Measurements from ENCODE around the gene ADAMTSL1.
A peak's percentile ranks its signal among the peaks of the same experiment; 100 is the strongest.

The ADAMTSL1 gene

GRCh38 chr9:18893491-18893890 is 419.5 kb downstream of the ADAMTSL1 start:
- H3K27me3 Mint-ChIP-seq: peaks cover 0 to 6% of the 10 kb centered on the region in 2 donors
- ATAC-seq (replicated peaks): no peak

GRCh38 chr9:18896004-18896403 is 422.1 kb downstream of the ADAMTSL1 start:
- no peak overlapping the region for H3K4me3 Mint-ChIP-seq
- no peaks in the 10 kb centered on the region for H3K4me1 Mint-ChIP-seq
- ATAC-seq (replicated peaks) (no peak), DNase-seq (no peak)
- H3K9me3 Mint-ChIP-seq: peaks cover 7 to 14% of the 10 kb centered on the region in 2 donors
- H3K27me3 Mint-ChIP-seq: no peaks in the 10 kb centered on the region
- H3K27ac Mint-ChIP-seq: no peak overlapping the region
- H3K36me3 Mint-ChIP-seq: peaks cover 0 to 3% of the 10 kb centered on the region in 2 donors

More at GRCh38 chr9:18893491-18893890, 419.5 kb downstream of the ADAMTSL1 start:
- Mint-ChIP-seq H3K4me1 (no peaks in the 10 kb centered on the region), H3K36me3 (peaks cover 0 to 3% of the 10 kb centered on the region in 2 donors), H3K9me3 (peaks cover 7 to 14% of the 10 kb centered on the region in 2 donors), H3K4me3 (no peak overlapping the region), H3K27ac (no peak overlapping the region)
- DNase-seq: no peak

DNA sequence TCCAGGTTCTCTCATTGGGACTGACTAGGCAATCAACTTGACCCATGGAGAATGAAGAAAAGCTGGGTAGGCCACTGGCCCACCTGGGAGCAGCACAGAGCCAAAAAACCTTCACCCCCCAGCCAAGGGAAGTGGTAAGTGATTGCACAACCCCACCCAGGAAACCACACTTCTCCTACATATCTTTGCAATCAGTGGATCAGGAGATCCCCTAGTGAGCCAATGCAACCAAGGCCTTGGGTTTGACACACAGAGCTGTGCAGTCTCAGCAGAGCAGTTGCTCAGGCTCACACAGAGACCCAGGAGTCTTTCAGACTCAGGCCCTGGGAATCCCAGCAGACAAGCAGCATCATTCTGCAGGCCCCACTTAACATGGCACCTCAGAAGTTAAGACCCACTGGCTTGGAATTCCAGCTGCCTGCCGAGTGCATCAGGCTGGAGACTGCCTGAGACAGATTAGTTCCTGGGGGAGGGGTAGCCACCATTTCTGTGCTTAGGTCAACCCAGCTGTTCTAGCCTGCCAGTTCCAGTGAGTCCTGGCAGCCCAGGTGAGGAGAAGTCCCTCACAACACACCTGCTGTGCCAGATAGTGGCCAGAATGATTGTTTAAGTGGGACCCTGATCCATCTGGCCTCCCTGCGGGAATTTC is 422.7 kb downstream of the ADAMTSL1 start:
- H3K4me3 Mint-ChIP-seq: no peak overlapping the region
- no peaks in the 10 kb centered on the region for H3K4me1 Mint-ChIP-seq
- peaks cover 0 to 3% of the 10 kb centered on the region in 2 donors for H3K36me3 Mint-ChIP-seq
- no peak overlapping the region for H3K27ac Mint-ChIP-seq
- ATAC-seq (replicated peaks): no peak
- no peaks in the 10 kb centered on the region for H3K27me3 Mint-ChIP-seq
- peaks cover 7 to 18% of the 10 kb centered on the region in 2 donors for H3K9me3 Mint-ChIP-seq
- no peak for DNase-seq

DNA sequence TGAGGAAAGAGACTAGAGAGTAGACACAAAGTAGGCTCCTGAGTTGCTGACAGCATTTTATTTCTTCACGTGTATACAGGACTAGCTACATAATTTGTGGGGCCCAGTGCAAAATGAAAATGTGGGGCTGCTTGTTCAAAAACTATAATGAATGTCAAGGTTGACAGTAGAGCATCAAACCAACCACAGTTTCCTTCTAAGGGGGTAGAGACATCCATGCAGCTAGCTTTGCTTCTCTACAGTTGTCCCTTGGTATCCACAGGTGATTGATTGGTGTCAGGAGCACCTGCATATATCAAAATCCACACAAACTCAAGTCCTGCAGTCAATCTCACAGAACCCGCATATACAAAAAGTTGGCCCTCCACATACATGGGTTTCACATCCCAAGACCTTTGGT is 429.5 kb downstream of the ADAMTSL1 start:
- no peak overlapping the region for H3K27ac Mint-ChIP-seq
- no peak overlapping the region for H3K4me3 Mint-ChIP-seq
- no peak for ATAC-seq (replicated peaks)
- peaks cover 0 to 1% of the 10 kb centered on the region in 2 donors for H3K36me3 Mint-ChIP-seq
- H3K9me3 Mint-ChIP-seq: peaks cover 9 to 12% of the 10 kb centered on the region in 2 donors
- no peaks in the 10 kb centered on the region for H3K4me1 Mint-ChIP-seq
- H3K27me3 Mint-ChIP-seq: peaks cover 0 to 2% of the 10 kb centered on the region in 2 donors
- DNase-seq: no peak

DNA sequence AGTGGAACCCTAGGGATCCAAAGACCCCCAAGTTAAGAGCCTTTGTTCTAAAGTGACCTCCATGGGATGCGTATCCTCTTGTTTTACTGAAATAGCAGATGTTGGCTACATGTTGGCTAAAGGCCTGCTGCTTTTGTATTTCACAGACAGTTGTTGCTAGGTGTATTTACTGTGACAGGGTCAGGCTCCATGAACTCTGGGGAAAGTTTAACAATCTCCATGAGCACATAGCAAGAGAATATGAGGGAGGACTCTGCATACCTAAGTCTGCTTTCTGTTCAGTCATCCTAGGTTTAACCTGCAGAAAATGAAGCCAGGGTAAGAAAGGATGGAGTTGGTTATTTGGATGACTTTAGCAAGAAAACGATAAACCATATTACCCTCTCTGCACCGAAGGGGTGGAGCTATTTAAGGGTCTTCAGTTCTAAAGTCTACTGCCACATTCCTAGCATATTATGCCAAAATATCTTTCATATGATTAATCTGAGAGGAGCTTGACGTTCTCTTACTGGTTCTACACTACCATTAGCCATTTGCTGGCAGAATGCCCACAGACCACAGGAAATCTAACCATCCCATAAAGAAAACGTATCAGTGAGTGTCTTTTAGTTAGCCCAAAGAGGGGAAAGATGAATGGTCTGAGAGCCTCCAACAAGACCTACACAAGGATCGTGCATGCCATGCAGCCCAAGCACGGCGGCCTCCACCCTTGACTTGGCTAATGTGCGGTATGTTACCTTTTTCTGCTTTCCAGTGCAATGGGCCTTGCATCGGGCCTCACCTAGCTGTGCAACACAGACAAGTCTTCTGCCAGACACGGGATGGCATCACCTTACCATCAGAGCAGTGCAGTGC is 431.3 kb downstream of the ADAMTSL1 start:
- Mint-ChIP-seq H3K36me3 (peaks cover 0 to 1% of the 10 kb centered on the region in 2 donors), H3K4me1 (no peaks in the 10 kb centered on the region), H3K27ac (no peak overlapping the region), H3K27me3 (peaks cover 0 to 8% of the 10 kb centered on the region in 2 donors), H3K9me3 (peaks cover 9 to 12% of the 10 kb centered on the region in 2 donors), H3K4me3 (no peak overlapping the region)
- ATAC-seq (replicated peaks): no peak
- DNase-seq: no peak

DNA sequence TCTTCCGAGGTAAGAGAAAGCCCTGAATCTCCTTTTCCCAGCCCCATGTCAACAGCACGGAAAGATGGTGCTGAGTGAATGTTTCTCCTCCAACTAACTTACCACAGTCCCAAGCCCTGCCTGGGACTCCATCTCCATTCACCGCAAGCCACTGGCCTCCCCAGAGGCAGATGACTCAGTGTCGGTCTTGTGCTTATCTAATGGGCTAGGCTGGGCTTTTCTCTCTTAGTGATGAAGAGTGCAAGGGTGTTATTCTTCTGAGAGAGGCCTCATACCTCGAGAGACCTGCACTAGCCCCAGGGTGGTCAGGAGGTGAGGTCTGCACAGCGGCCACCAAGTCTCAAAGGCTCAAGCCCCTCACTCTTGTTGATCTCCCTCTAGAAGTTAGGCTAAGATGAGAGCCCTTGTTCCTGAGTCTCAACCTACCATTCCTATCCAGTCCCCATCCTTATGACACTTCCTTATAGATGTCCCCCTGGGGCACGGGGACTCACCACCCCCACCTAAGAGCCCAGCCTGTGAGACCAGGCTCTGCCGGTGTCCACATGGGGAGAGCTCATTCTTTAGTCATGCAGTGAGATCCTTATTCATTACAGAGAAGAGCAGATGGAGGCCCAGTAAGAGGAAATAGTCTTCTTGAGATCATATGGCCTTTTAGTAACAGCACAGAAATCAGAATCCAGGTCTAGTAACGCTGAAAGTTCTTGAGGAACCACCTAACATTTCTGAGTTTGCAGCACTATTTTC is 432.1 kb downstream of the ADAMTSL1 start:
- no peak for DNase-seq

DNA sequence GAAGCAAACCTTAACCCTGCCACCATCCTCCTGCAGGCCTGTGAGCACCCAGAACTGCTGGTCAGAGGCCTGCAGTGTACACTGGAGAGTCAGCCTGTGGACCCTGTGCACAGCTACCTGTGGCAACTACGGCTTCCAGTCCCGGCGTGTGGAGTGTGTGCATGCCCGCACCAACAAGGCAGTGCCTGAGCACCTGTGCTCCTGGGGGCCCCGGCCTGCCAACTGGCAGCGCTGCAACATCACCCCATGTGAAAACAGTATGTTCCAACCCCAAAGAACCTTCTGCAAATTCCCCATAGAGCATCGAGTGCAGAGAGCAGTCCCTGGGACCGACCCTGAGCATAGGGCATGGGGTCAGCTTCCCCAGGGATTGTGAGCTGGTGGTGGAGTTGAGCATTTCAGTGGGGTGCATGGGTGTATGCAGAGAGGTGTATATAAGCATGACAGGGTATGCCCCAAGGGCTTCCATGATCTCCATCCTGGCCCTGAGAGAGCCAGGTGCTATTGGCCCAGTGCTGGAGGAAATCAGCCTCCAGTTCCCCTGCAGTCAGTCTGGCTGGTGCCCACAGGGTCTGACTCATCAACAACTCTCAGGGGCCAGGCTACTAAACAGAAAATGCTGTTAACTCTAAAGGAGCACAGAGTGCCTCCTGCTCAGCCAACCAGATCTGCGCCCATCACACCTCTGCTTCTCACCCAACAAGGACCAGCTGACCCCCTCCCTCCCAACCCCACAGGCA is 432.9 kb downstream of the ADAMTSL1 start:
- Mint-ChIP-seq H3K4me3 (no peak overlapping the region), H3K36me3 (peaks cover 0 to 1% of the 10 kb centered on the region in 2 donors), H3K9me3 (peaks cover 8 to 9% of the 10 kb centered on the region in 2 donors), H3K27me3 (peaks cover 0 to 8% of the 10 kb centered on the region in 2 donors), H3K27ac (no peak overlapping the region), H3K4me1 (no peaks in the 10 kb centered on the region)
- ATAC-seq (replicated peaks): peak; percentile 15 to 33
- no peak for DNase-seq

More for the DNA sequence above, 432.1 kb downstream of the ADAMTSL1 start:
- ATAC-seq (replicated peaks): no peak
- H3K4me1 Mint-ChIP-seq: no peaks in the 10 kb centered on the region
- H3K9me3 Mint-ChIP-seq: peaks cover 9 to 12% of the 10 kb centered on the region in 2 donors
- H3K27ac Mint-ChIP-seq: no peak overlapping the region
- H3K27me3 Mint-ChIP-seq: peaks cover 0 to 8% of the 10 kb centered on the region in 2 donors
- peaks cover 0 to 1% of the 10 kb centered on the region in 2 donors for H3K36me3 Mint-ChIP-seq
- H3K4me3 Mint-ChIP-seq: no peak overlapping the region

- no peak for ATAC-seq (replicated peaks)
- Mint-ChIP-seq H3K4me3 (no peak overlapping the region), H3K27me3 (peaks cover 0 to 8% of the 10 kb centered on the region in 2 donors), H3K27ac (no peak overlapping the region), H3K4me1 (no peaks in the 10 kb centered on the region), H3K36me3 (no peaks in the 10 kb centered on the region), H3K9me3 (peaks cover 0 to 3% of the 10 kb centered on the region in 2 donors)
- no peak for DNase-seq
These were observed 434.1 kb downstream of the ADAMTSL1 start for GRCh38 chr9:18907927-18908625.

GRCh38 chr9:18909140-18910018 is 435.4 kb downstream of the ADAMTSL1 start:
- no peaks in the 10 kb centered on the region for H3K4me1 Mint-ChIP-seq
- no peaks in the 10 kb centered on the region for H3K36me3 Mint-ChIP-seq
- H3K4me3 Mint-ChIP-seq: no peak overlapping the region
- H3K27ac Mint-ChIP-seq: no peak overlapping the region
- peaks cover 0 to 8% of the 10 kb centered on the region in 2 donors for H3K27me3 Mint-ChIP-seq
- H3K9me3 Mint-ChIP-seq: peaks cover 0 to 3% of the 10 kb centered on the region in 2 donors
- peak in 1 of 2 donors; percentile 13 for ATAC-seq (replicated peaks)
- DNase-seq: no peak

GRCh38 chr9:18910435-18910834 is 436.5 kb downstream of the ADAMTSL1 start:
- peaks cover 0 to 3% of the 10 kb centered on the region in 2 donors for H3K9me3 Mint-ChIP-seq
- H3K4me3 Mint-ChIP-seq: no peak overlapping the region
- ATAC-seq (replicated peaks) (no peak), DNase-seq (no peak)
- H3K36me3 Mint-ChIP-seq: no peaks in the 10 kb centered on the region
- peaks cover 0 to 8% of the 10 kb centered on the region in 2 donors for H3K27me3 Mint-ChIP-seq
- H3K27ac Mint-ChIP-seq: no peak overlapping the region
- no peaks in the 10 kb centered on the region for H3K4me1 Mint-ChIP-seq

- ATAC-seq (replicated peaks): no peak
- H3K27me3 Mint-ChIP-seq: peaks cover 0 to 8% of the 10 kb centered on the region in 2 donors
- H3K36me3 Mint-ChIP-seq: no peaks in the 10 kb centered on the region
- no peaks in the 10 kb centered on the region for H3K4me1 Mint-ChIP-seq
- DNase-seq: no peak
- no peak overlapping the region for H3K4me3 Mint-ChIP-seq
- peaks cover 0 to 1% of the 10 kb centered on the region in 2 donors for H3K9me3 Mint-ChIP-seq
- H3K27ac Mint-ChIP-seq: no peak overlapping the region
These were observed 437.0 kb downstream of the ADAMTSL1 start for GRCh38 chr9:18910916-18911315.

DNA sequence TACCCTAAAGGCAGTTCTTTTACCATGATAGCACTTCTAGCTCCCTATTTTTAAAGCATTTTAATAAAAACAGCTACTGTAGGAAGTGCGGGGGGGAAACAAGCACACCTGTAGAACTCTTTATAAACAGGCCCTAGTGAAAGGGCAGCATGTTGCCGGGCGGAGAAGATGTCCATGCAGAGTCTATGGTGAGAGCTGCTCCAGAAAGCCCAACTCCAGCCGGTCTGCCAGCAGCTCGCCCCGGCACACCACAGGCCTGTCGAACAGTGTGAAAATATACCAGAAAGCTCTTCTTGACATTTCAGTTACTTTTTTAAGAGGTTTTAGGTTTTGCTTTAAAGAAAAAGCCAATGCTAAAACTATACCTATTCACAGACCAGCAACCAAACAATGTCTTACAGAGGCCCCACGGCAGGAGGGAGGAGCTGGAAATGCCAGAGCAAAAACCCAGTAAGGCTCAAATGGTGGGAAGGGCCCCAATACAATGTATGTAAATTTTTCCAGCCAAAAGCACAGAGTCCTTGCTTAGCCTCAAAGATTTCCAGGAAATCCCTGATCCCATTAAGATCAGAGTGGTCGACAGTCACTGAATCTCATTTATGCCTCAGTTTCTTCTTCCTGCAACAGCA is 437.9 kb downstream of the ADAMTSL1 start:
- Mint-ChIP-seq H3K4me1 (no peaks in the 10 kb centered on the region), H3K27ac (no peak overlapping the region), H3K27me3 (peaks cover 0 to 8% of the 10 kb centered on the region in 2 donors), H3K36me3 (no peaks in the 10 kb centered on the region), H3K9me3 (no peaks in the 10 kb centered on the region), H3K4me3 (no peak overlapping the region)
- DNase-seq (no peak), ATAC-seq (replicated peaks) (no peak)

Data from stimulated activated naive B cell treated with anti-CD40 and anti-IgM and Interleukin-4, amounts not matched to agents 10 μg/mL and 1 μg/mL and 100 μg/mL, for 72 hours (primary cell).